ENCODE results near the gene NT5DC4. TPM values are rescaled to one million over a fixed set of nuclear protein-coding genes. Genes with fewer than 3 reads are reported as not detected.

NT5DC4 gene
- total RNA-seq = not detected in 2 replicates

GRCh38 chr2:112720785-112721184, at the start of gene NT5DC4:
NT5DC4 (plus strand) TSS chr2:112721020; CDS start chr2:112721080, 60 bp downstream.

GRCh38 chr2:112764071-112765044, 43.5 kb downstream of the NT5DC4 start, which contains the start of gene CKAP2L:
CKAP2L (minus strand) TSS chr2:112764609; CDS start chr2:112764598, 11 bp downstream.

GRCh38 chr2:112784199-112785189, 63.7 kb downstream of the NT5DC4 start, which contains the start of gene IL1A:
IL1A (minus strand) TSS chr2:112784493; CDS start chr2:112783770, 723 bp downstream.

Other genes with a start within 250 kb of the NT5DC4 start
- 8.6 and 14.6 TPM in 2 replicates for gene TTL, start 238.9 kb upstream of the NT5DC4 start, total RNA-seq
- 11.9 and 20.0 TPM in 2 replicates for gene POLR1B, start 178.6 kb upstream of the NT5DC4 start, total RNA-seq
- gene CHCHD5, start 136.4 kb upstream of the NT5DC4 start, total RNA-seq = 5.6 and 8.3 TPM in 2 replicates
- 11.7 and 13.5 TPM in 2 replicates for gene SLC20A1, start 75.1 kb upstream of the NT5DC4 start, total RNA-seq
- gene CKAP2L, start 43.6 kb downstream of the NT5DC4 start, total RNA-seq = 0.76 and 1.0 TPM in 2 replicates
- gene IL1A, start 63.5 kb downstream of the NT5DC4 start, total RNA-seq = not detected in 2 replicates
- gene IL1B, start 115.8 kb downstream of the NT5DC4 start, total RNA-seq = not detected in 2 replicates
- gene IL37, start 190.1 kb downstream of the NT5DC4 start, total RNA-seq = not detected in 2 replicates